ENCODE measurements around the gene HOTAIR.

HOTAIR gene

DNA sequence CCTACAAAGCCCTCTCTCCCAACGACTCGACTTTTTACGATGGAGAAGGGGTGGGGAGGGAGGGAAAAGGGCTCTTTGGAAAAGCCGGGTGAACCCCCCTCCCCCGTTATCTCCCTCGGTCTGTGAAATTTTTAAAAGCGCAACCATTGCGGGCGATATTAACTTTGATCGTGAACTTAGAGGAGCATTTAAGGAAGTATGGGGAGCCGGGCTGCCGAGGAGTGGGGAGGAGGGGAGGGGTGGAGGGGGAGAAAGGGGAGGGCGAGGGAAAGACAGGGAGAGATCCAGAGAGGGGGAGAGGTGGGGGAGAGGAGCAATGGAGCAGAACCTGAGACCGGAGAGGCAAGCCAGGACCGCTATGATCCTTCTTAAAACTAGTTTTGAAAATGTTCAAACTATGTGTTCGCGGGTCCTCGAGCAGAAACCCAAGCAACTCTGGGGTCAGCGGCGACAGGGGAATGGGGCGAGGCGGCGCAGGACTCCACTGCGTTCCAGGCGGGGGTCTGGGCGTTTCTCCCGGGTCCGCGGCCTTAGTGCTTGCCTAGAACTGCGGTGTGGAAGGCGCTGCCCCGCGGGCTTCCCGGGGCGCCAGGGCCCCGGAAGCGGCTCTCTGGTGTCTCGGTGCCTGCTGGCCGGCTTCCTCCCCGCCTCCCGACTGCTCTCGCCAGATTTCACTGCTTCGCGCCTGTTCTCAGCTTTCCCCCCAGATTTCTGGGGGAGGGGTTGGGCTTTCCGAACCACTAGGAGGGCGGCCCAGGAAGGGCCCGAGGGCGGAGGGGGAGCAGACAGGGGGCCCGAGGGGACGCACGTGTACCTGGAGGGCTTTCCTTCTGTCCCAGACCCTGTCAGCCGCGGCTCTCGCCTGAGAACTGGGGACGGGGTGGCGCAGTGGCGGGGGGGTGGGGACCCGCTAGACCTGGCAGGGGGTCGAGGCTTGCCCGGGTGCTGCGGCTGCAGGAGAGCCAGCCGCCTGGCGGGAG is at the start of gene HOTAIR:
TSS of gene HOTAIR (minus strand) at position 871 of the 980 bp plus-strand sequence.
- no peak for DNase-seq

DNA sequence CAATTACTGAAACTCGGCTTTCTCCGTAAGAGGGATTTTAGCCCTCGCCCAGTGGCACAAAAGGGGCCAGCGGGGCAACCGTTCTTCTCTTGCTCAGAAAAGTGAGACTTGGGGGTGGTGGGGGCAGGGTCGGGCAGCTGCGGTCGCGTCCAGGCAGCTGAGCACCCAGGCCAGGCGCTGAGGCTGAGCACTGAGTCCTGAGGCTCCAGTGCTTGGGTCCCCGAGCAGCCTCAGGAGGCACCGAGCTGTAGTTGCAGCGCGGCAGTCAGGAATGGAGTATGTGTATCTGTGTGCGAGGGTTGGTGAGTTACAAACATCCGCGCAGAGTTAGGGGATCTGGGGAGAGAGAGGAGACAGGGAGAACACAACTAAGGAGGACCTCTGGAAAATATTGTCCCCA is 49.4 kb upstream of the HOTAIR start:
- DNase-seq: no peak

DNA sequence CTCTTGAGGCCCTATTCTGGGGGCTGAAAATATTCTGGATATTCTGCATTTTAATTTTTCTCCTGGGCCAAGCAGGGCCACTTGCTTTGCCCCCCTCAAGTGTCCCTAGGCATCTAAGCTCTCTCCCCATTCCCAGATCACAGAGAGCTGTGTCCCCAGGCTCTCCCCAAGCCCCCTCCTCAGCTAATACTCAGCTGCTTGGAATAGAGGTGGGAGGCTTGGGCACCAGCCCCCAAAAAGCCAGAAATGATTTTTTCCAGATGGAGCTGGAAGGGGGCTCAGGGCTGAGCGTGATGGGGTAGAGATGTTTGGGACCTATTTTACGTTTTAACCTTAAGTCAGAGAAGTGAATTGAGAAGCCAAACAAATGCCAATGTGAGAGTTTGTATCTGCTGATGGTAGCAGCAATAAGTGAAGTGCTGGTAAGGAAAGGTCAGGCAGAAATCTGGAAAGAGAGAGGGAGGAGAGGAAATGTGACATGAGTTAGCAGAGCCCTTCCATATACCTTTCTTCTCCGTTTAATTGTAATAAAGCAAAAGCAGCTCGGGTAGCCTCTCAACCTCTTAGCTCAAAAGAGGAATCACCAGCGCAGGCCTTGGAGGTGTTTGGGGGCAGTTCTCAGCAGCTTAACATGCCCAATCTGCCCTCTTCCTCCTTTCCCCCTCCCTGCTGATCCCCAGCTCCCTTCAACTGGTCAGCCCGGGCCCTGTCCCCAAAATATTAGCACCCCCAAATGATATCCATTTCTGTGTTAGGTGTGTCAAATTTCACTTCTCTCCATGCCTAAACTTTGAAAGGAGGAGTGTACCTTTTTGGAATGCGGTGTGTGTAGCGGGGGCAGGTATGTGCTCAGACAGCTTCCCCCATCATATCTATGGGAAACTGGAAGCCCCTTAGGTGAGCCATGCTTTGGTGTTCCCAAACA is 48.5 kb upstream of the HOTAIR start:
- DNase-seq: no peak

DNA sequence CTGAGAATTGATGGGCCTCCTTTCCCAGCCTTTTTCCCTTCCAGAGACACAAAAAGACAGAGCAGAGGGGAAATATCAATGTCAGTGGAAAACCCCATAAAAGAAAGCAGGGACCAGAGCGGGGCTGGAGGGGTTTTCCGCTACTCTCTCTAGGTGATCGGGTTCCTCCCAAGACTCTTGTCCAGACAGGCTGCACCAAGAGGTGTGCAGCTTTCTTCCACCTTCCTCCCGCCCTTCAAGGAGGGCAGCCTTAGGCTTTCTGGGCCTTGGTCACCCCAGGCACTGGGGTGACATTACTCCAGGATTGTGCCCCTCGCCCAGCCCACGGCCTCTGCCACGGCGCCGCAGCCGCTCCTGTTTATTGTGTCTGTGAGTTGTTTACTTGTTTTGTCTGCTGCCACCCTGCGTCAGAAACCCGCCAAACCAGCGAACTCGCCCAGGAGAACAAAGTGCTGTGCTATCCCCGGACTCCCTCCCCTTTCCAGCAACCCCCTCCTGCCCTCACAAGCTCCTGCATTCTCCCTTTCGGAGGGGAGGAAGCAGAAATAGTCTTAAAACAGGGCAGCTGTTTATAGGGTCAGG is 46.8 kb upstream of the HOTAIR start:
- no peak for DNase-seq

DNA sequence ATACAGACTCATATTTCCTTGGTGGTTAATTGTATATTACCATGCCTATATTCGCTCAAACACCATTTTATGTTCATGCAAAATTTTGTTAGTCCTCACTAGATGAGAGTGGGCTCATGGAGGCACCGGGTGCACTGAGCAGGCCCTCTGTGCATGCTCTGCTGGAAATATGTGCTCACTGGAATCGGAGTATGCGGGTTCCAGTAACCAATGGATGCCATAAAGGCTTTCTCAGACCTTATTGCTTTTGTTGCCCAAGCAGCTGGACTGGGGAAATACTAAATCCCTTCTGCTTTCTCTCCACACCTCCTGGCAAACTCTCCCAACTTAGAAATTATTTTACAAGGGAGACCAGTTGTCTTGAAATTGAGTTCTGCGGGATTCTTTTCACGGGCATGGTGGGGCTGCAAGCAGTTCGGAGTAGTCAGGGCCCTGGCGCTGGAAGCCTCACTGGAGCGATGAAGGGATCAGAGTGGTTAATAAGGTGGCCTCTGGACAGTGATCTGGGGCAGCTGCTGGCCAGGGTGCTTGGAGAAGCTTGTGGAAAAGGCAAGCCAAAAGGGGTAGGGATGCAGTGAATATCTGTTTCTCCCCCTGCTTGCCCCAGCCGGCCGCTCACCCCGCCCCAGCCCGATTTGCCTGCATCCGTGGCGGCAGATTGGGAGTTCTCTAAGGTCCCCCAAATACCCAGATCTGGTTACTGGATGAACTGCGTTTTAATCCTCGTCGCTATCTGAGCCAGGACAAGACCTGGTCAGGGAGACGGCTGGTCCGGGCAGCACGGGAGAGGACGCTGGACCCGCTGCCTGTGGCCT is 46.0 kb upstream of the HOTAIR start:
- DNase-seq: no peak

DNA sequence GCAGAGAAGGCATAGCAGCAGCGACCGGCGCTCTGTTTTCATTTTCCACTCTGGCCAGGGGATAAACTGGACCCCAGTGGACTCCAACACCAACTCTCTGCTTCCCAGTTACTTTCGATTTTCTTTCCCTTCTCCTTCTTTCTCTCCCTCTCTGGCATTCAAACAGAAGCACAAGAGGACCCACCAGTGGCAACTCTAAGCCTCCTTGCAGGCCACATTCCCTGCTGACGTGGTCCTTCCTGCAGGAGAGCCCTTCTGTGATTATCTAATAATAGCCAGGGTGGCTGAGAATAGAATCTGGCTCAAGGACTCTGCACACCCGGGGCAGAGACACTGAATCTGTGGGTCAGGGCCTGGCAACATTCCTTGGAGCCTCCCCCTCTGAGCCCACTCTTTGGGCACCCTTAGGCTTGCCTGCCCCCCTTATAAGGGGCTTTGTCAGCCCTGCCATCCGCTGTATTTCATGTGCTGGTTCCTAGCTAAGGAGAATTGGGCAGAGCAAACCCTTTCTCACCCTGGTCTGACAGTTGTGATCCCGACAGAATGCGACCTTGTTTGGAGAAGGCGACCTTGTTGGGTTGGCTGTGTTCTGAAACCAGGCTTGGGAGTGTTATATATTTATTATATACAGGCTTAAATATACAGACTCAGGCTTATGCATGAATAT is 45.3 kb upstream of the HOTAIR start:
- DNase-seq: no peak

DNA sequence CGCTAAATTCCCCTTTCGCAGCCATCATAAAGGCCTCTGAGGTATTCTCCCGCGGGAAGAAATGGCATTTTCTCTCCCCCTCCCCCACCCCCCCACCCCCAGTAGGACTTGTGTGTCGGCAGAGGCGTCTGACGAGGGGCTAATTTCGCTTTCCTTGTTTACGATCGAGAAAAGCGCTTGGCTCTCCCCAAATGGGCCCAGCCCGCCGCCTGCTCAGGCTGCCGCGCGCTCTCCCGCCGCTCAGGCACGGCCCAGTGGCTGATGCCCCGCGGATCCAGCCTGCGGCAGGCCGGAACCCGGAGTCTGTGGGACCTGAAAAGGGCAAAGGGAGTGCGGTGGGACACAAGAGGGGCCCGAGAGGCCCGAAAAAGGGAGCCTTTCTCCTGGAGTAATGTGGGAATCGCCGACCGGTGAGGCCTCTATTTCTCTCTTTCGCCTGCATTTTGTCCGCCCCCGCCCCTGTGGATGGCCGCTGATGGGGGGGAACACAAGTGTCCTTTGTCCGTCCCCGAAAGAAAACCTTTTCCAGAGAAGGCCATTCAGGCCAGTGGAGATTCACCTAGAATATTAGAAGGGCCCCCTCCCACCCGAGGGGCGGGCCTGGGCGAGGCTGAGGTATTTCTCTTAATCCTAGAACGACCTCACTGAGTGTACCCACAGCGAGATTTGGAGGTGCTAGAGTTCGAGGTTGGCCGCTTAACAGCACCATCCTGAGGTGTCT is 44.5 kb upstream of the HOTAIR start:
- no peak for DNase-seq

DNA sequence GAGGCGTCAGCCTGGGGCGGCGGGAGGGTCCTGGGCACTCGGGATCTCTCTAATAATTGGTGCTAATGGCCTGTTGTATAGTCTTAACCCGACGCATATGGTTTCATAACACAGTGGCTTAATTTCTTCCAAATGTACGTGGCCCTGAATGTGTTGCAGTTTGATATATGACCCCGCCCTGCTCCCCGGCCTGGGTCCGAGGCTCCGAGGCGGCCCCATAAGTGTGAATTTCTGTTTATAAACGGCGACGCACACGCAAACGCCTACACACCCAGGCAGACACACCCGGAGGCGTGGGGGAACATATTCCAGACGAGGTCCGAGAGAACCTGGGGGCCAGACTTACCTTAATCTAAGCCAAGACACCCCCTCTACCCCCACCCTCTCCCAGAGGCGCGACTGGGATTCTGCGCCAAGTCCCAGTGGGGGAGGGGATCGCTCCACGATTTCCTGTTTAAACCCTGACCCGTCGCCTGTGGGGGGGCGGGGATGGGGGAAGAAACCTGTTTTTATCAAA is 43.8 kb upstream of the HOTAIR start:
- DNase-seq: no peak

DNA sequence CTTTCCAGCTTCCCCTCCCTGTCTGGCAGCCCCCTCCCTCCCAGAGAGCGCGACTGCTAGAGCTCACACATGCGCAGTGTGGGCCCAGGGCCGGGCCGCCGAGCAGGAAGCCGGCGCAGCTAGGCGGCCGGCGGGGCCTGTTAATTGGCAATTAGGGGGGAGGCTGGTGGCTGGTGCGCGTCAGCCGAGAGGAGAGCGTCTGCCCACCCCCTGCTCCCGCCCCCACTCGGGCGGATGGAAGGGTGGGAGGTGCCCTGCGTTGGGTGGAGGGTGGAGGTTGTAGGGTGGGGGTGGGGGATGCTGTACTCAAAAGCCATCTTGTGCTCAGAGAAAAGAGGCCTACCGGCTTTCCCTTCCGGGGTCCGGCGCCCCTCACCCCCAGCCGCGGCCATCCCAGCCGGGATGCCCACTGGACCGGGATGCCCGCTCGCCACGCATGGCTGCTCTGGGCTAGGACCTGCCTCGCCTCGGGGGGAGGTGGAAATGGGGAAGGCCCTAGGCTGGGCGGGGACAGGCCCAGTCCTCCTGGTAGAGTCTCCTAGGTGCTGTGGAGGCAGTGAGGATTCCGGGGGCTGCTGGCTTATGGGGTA is 43.2 kb upstream of the HOTAIR start:
- DNase-seq: peak; percentile 81

DNA sequence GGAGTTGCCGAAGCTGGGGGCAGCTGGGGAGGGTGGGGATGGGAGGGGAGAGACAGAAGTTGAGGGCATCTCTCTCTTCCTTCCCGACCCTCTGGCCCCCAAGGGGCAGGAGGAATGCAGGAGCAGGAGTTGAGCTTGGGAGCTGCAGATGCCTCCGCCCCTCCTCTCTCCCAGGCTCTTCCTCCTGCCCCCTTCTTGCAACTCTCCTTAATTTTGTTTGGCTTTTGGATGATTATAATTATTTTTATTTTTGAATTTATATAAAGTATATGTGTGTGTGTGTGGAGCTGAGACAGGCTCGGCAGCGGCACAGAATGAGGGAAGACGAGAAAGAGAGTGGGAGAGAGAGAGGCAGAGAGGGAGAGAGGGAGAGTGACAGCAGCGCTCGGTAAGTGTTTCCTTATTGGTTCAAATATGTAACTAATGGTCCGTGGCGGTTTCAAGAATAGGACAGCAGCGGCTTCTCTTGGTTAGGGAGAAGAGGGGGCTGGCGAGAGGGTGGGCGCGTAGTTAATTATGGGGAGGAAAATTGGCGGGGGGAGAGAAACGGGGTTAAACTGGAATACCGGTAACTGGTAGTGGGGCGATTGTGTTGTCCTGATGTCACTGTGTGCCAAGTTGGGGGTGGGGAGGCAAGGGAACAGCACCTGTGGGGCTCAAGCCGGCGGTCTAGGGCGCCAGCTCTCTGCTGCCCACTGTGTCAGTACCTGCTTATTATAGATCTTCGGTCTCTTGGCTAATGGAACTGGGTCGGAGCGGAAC is 42.5 kb upstream of the HOTAIR start:
- no peak for DNase-seq

DNA sequence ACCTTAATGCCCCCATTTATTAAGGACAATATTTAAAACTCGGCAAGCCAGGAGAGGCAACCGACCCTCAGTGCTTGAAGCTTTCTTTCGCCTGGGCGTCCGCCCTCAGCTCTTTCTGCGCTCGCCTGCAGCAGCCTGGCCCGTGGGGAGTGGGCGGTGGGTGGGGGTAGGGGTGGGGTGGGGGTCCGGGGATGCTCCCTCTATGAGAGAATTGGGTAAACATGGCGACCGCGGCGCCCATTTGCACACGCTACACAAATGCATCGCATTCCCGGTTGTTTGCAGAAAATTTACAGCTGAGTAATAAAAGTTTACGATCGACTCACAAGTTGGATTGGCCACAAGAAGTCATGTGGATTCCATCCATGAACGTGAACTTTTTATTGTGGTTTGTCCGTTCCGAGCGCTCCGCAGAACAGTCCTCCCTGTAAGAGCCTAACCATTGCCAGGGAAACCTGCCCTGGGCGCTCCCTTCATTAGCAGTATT is 41.8 kb upstream of the HOTAIR start:
- DNase-seq: no peak

DNA sequence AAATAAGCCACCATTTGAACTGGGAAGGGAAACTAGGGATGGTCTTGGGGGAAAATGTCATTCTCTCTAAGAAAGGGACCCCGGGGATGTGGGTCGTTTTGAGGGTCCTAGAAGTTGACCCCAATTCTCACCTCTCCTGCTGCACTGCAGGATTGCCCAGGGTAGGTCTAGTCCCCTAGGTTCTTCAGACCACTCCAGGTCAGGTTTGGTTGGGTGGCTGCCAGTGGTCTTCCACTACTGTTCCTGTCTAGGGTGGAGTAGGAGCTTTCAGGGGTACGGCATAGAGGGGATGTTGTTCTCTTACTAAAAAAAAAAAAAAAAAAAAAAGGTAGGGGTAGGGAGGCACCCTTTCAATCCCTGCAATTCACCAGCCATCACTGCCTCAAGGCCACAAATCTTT is 41.3 kb upstream of the HOTAIR start:
- DNase-seq: no peak

DNA sequence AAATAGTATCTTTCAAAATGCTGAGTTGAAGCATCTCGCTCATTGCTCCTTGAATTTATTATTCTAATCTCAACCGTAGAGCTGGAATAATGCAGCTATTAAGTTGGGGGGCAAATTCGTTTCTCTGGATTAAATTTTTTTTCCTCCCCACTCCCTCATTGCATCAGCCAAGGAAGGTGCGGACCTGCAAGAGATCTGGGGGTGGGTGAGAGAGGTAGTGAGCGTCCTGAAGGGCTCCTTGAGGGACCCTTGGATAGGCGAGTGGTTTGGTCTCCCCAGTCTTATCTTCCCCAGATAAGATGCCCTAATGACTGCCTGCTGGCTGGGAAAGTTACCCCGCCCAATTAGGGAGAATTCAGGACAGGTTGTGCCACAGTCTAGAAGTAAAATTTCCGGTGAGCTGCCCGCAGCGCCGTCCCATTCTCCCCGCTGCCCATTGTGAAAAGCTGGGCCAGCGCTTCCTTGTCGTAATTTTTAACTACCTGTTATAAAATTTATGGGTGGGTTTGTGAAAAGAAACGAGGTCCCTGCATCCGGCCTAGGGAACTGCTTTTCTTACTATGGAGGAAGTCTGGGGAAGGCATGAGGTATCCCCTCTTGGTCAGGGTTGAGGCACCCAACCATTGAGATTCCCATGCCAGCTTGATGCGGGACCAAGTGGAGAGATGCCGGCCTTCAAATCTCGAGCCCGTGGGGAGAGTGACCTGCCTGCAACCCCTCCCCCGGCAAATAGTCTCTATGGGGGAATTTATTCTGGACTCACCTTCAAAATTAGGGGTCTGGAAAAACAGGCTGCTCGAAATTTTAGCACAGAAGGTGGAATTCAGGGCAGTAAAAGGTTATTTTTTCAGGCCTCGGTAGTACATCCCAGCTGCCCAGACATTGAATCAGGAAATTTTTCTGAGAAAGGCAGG is 40.5 kb upstream of the HOTAIR start:
- DNase-seq: no peak

DNA sequence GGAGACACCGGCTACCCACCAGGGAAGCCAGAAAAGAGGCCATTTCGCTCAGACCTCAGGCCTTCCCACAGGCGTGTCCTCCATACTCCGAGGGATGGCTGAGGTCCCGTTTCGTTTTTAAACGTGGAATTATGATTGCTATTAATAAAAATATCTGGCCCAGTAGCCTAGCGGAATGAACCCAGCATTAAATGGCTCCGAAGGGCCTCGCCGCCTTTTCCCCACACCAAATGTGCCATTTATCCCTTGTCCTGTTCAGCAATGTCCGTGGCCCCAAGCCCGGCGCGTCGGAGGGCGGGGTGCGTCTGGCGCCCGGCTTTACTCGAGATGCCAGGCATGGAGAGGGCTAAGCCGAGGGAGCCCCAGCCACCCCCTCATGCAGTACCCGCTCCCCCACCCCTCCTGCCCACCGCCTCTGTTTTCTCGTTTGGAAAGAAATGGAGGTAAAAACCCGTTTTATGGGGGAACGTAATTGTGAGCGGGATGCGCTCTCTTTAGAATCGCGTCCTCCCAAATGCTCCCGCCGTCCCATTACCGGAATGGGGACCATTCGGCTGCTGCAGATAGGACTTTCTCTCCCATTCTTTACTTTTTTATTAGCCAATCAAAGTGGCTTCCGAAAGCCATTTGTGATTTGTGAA is 39.7 kb upstream of the HOTAIR start:
- no peak for DNase-seq

DNA sequence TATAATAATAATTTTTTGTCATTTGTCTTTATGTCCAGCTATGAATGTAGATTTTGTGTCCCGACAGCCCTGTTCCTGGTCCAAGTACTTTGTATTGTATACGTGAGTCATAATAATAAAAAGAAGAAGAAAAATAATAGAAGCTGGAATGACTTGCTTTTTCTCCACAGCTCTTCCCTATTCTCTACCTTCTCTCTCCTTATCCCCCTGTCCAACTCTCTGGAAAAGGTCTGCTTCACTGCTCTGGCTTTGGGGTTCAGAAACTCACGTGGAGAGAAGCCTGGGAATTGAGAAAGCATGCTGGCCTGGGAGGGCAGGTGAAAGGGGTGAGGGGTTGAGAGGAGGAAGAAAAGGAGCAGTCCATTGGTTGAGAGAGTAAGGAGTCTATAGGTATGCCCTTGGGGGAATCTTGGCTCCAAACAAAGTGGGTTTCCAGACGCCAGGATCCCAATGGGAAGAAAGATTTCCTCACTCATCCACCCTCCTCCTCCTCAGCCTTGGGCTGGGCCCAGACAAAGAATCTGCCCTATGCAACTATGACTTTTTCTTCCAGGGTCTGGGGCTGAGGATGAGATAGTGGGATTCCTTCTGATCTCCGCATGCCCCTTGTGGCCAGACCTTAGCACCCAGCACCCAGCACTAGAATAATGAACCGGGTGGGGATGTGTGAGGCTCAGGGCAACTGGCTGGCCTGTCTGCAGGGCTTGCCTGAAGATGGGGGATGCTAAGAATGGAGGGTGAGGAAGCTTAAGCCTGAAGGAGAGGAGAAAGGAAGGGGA is 38.1 kb upstream of the HOTAIR start:
- DNase-seq: no peak

DNA sequence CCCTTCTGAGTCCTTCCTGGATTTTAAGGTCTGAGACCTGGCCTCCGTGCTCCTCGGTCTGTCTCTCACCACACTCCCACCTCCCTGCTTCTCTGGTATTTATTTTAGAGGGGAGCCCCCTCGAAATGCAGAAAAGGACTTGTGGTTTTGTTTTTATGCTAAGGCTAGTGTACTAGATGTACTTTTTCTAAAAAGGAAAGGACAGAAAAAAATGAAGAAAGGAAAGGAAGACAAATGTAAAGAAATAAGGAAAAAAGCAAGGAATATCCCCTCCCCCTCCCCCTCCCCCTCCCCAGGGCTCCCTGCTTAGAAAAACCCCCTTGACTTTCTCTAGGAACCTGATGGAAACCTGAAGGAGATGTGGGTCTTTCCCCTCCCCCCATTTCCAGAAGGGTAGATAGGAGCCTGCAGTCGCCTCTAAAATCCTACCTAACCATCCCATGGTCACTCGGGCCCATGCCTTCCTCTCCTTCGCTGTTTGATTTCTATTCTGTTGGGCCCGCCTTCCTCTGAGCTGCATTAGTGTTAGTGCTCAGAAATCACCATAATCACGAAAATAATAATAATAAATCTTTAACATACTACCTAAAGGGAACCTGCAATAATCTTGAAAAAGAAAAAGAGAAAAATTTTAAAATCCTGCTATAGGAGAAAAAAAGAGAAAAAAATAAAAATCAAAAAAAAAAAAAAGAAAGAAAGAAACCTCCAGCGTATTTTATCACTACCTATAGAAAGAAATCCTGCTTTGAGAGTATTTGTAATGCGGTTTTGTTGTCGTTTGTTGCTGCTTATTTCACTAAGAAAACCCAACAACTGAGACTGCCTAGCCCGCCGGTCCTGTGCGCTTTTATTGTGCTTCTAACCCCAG is 37.1 kb upstream of the HOTAIR start:
- DNase-seq: no peak
